KG1 (cell line): ENCODE data around the gene MAP3K8.
A peak's percentile ranks its signal among the peaks of the same experiment; 100 is the strongest.

ENCODE experiments used
- DNase-seq: peaks from one replicate; lab custom pipeline; 2025; lab: John Stamatoyannopoulos, UW

Gene MAP3K8

DNA sequence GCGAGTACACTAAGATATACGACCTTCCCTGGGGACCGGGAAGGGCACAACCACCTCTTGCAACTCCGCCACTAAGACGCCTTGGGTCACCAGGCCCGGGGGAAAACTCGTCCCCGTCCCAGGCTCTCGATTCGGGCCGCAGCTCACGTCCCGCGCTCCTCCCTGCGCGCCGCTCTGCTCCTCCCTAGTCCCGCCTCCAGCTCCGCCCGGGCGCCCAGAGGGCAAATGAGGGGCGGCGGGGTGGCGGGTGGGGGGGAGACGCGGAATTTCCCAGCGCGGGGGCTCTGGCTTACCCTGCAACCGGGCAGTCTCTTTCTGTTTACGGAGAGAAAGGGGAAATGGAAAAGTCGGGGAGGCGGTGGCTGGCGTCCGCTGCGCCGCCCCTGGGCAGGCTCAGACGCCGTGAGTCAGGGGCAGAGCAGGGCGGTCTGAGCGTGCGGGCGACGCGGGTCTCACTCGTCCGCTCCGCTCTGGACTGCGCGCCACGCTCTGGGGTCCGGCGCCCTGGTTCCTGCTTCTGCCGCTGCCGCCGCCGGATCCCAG, at the start of gene MAP3K8:
MAP3K8 (plus strand) TSS at position 455 of the 543 bp plus-strand sequence. CDS start 4,755 bp downstream, outside the sequence.
- DNase-seq = peak; percentile 78

DNA sequence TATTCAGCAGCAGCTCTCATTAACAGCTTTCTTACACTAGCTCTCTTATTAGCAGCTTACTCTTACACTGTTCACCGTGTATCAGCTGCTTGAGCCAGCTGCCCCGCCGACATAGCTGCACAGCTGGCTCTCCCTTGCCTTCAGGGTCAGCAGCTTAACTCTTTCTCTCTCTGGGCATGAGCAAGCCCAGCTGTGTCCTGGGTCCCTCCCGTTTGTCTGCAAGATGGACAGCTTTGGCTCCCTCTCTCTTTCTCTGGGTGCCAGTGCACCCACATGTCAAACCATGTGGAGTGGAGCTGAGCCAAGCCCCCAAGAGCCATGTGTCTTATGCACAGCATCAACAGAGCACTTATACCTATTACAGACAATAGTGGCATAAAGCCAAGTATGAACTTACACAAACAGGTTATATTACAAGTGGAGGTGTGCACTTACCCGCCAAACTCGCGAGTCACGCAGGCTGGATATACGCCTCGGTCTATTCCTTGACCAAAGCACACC, 49.2 kb upstream of the MAP3K8 start:
- no peak for DNase-seq

DNA sequence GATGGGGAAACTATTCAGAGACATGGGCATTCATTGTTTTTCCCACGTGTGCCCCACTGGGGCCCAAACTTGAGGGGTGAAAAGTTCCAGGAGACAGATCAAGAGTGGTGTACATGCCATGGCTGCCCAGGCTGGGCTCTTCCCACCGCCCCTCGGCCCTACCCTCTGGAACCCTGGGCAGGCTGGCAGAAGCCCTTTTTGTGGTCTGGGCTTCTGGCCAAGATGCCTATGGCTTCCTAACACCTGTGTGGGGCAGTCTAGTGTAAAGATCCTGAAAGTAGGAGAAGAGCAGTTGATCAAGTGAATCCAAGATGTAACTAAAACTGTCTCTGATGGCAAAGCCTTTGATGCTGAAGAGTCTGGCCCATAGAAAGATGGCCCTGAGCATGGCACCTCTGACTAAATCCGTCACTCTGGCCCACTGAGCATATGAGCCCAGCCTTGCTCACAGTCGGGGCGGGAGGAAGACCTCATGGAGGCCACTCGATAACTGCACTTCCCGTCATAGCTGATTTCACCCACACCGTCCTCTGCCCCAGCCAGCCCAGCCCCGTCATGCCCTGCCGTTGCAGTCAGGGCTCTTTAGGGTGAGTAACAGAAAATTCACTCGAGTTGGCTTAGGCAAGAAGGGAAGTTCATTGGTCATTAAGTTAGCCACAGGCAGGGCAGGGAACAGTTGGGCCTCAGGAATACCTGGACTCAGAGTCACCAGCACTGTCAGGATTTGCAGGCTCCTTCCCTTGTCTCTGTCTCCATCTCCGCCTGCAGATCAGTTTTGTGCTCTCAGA, 47.0 kb upstream of the MAP3K8 start:
- no peak for DNase-seq

DNA sequence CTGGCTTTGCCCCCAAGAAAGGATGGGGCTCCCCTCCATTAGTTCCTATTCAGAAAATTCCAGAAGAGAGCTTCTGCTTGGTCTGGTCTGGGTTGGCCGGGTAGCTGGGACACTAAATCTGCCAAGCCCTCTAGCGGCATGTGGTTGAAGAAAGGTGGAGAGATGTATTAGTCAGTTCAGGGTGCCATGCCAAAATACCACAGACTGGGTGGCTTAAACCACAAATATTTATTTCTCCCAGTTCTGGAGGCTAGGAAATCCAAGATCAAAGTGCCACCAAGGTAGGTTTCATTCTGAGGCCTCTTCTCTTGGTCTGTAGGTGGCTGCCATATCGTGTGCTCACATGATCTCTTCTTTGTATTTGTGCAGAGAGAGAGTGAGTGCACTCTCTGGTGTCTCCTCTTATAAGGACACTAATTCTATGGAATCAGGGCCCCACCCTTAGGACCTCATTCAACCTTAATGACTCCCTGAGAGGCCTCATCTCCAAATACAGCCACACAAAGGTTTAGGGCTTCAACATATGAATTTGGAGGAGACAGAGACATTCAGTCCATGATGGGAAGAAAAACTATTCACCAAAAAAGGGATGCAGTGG, 46.2 kb upstream of the MAP3K8 start:
- no peak for DNase-seq

DNA sequence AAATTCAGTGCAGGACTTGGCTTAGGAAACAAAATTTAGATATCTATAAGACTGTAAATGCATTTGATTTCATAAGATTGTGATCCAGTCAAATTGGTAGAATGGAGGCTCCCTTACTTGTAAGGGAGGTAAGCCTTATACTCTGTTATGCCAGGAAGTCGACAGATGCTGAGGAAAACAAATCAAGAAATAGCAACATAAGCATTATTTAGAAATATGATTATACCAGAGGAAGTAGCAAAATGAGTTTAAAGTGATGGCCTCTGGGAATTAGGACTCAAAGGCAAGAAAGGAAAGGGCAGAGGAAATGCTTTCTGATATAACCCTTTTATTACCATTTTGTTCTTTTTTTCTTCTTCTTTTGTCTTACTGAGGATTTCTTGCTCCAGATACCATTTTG, 44.4 kb upstream of the MAP3K8 start:
- no peak for DNase-seq

DNA sequence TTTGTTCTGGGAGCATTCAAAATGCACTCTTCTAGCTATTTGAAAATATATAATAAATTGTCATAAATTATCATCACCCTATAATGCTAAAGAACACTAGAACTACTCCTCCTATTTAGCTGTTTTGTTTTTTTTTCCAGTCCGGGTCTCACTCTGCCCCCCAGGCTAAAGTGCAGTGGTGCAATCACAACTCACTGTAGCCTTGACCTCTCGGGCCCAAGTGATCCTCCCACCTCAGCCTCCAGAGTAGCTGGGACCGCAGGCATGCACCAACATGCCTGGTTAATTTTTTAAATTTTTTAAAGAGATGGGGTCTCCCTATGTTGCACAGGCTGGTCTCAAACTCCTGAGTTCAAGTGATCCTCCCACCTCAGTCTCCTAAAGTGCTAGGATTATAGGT, 43.8 kb upstream of the MAP3K8 start:
- no peak for DNase-seq

DNA sequence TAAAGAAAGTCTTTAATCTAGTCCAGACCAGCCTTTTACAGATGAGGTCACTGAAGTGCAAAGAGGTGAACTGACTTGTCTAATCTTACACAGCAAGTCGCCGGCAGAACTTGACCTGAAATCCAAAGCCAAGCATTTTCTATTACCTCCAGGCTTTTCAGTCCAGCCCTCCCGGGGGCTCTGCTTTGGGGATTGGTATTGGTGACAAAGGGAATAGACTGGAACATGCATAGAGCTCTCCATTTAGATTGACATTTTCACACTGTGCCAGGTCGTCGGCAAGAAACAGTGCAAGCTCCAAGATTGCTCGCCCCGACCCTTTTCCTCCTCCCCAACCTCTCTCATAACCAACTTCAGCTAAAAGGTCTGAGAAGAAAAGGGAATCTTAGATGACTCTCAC, 42.7 kb upstream of the MAP3K8 start:
- DNase-seq = no peak

DNA sequence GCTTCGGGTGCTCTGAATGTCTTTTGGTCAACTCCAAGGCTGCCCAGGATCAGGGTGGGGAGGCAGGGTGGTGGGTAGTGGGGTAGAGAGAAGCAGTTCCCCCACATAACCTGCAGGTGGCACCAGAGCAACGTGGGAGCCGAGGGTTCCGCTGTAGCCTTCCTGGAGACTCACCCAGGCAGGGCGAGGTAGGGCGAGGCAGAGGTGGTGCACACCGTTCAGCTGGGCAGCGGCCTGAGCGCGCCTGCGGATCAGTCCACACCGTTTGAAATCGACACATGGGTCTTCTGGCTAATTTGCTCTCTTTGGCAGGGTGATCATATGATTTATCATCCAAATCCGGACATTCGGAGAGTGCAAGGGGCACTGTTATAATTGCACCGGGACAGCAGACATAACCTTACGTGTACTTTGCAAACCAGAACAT, 41.4 kb upstream of the MAP3K8 start:
- peak; percentile 62 for DNase-seq

DNA sequence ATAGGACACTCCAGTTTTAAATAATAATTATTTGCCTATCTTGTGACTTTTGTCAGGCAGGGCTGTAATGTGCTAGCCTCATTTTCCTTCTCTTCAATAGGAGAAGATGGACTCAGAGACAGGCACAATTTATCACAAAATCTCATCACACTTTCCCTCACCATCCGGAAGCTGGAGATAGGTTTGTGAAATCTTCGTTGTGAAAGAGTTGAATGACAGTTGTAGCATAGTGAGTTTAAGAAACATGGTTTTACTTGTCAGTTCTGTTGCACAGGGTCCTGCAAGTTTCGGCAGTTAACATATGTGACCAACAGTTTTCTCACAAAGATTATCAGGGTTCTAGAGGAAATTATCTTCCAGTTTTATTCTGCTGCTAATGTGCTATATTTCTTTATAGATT, 37.7 kb upstream of the MAP3K8 start:
- DNase-seq = no peak

DNA sequence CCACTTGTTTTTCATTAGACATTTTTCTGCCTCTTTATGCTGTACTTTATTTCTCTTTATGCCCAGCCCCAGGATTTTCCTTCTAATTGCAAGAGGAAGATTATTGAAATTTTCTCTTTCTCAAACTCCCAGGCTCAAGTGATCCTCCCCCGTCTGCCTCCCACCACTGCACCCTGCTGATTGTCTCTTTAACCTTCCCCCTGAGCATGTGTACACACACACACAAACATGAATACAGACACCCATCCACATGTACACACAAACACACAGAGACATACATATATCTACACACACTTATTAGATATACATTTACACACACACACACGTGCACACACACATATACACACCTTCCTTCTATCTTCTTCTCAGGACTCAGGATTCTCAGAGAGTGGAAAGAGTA, 37.3 kb upstream of the MAP3K8 start:
- DNase-seq = peak; percentile 15

DNA sequence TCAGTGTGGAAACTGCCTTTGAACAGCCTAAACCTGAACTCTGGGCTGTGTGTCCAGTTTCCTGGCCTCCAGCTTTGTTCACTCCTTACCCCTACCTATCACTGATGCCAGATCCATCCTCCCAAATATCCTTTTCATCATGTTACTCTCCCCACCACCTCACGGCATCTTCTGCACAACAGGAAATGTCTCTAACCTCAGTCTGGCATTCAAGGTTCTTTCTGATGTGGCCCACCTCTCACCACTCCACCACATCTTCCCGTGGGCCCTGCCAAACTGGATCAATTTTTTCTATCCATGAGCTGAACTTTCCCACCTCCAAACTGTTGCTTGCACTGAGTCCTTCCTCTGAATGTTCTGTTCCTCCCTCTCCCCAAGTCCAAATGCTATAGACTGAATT, 35.8 kb upstream of the MAP3K8 start:
- no peak for DNase-seq

DNA sequence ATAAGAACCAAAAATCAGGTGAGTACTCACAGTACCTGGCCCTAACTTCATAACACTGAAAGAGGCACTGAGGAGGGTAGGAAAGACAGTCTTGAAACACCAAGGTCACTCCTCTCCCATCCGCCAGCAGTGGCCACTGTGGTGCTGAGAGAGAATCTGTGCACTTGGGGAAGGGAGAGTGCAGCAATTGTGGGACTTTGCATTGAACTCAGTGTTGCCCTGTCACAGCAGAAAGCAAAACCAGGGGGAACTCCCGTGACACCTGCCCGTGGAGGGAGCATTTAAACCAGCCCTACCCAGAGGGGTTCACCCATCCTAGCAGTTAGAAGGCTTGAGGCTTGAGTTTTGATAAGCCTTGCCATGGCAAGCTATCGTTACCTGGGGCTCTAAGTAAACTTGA, 35.2 kb upstream of the MAP3K8 start:
- no peak for DNase-seq

DNA sequence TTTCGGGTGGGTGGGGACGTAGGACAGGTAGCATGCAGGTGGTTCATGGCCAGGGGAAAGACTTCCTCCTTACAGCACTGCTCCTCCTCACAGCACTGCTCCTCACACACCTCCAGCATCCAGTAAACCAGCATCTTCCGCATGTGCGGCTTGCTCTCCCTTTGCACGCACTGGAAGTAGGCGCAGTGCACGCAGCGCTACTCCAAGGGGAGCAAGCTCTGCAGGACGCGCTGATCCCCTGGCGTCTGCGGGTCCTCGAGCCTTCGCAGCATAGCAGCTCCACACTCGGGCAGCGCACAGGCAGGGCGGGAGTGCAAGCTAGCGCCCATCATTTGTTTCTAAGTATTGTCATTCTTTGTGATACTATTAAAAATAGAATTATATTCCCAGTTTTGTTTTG, 30.5 kb upstream of the MAP3K8 start:
- DNase-seq = no peak

DNA sequence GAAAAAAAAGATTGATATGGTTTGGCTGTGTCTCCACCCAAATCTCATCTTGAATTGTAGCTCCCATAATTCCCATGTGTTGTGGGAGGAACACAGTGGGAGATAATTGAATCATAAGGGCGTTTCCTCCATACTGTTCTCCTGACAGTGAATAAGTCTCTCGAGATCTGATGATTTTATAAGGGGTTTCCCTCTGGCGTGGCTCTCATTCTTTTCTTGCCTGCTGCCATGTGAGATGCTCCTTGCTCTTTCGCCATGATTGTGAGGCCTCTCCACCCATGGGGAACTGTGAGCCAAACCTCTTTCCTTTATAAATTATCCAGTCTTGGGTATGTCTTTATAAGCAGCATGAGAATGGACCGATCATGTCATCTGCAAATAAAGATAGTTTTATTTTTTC, 29.4 kb upstream of the MAP3K8 start:
- DNase-seq = no peak

DNA sequence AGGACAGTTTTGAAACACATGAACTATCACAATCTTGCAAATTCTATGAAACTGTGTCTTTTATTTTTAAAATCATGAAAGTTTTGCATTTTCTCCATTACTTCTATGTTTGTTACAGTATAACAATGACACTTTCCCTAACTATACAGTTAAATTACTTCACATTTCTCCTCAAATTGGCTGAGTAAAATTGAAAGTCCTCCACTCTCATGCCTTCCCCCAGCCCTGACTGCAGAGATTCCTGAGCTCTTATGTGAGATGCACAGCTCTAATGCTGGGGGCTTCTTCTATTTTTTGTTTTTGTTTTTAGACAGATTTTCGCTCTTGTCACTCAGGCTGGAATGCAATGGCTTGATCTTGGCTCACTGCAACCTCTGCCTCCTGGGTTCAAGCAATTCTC, 22.7 kb upstream of the MAP3K8 start:
- DNase-seq = no peak

DNA sequence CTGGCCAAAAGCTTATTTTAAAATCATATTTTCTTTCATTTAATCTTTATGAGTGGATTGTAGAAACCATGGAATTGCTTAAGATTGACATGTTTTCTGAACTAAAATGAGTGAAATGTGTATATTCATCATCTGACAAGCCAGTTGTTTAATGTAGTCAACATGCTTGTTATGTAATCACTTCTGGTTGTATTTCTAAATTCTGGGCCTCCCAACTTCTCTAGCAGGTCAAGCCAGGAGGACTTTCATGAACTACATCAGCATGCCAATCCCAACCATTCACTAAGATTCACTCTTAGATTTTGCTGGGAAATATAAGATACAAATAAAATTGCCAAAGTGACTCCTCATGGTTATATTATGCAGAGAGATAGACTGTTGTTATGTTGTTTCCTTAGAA, 21.1 kb upstream of the MAP3K8 start:
- no peak for DNase-seq

DNA sequence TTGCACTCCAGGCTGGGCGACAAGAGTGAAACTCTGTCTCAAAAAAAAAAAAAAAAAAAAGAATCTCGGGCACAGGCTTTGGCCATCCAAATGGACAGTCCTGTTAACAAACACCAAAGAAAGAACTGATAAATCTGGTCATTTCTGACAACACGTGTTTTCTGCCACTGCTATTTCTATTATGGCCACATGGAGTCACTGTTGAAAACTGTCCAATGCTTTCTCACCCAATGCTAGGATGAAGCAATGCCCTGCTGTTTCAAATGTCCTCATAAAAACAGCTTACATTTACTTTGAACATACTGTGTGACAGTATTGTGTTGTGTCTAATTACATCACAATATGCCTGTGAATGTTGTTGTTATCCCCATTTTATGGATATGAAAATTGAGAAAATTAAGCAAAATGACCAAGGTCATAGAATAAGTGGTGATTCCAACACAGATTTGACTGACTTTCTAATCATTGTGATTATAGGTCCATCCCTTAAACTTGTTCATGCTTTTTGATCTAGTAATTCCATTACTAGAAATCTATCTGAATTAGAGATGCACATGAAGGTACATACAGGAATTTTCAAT, 19.9 kb upstream of the MAP3K8 start:
- peak; percentile 35 for DNase-seq

DNA sequence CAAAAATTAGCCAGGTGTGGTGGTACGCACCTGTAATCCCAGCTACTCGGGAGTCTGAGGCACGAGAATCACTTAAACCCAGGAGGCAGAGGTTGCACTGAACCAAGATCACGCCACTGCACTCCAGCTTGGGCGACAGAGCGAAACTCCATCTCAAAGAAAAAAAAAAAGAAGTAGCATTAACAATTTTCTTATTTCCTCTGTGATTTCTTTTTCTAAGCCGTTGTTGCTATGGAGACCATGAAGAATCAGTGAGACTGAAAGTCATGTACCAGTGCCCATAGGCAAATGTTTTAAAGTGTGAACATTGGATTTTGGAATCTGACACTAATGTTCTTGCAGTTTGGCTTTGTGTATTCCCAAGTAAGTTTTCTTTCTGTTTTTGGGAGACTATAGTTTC, 18.4 kb upstream of the MAP3K8 start:
- DNase-seq = no peak

DNA sequence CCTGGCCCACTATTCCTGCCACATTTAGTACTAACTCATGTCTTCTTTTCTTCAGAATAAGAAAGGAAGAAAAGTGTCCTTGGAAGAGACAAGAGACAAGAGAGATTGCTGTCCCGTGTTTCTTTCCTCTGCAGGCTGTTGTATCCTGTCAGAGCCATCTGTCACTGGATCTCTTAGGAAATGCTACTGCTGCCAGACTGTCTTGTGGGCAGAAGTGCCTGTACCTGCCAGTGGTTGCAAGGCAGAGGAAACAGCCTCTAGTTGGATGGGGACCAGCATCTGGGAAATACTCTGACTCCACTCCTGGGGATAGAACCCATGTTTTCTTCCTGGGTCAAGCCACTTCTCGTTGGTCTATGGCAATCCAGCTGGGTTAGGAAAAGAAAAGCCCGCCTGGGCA, 16.7 kb upstream of the MAP3K8 start:
- no peak for DNase-seq

DNA sequence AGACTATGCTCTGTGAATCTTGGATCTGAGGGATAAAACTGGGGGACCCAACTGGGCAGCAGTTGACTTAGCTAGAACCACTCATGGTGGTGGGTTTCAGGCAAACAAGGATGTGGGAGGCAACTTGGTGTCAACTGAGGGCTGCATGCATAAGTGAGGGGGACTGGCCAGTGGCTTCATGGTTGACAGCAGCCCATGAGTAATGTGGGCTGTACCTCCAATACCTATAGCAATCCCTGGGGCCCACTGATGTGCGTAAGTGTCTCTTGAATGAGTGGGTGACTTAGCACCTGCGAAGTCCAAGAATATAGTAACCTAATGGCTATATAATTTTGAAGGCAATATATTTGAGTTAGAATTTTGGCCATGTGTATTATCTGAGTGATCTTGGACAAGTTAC, 13.7 kb upstream of the MAP3K8 start:
- DNase-seq = no peak

DNA sequence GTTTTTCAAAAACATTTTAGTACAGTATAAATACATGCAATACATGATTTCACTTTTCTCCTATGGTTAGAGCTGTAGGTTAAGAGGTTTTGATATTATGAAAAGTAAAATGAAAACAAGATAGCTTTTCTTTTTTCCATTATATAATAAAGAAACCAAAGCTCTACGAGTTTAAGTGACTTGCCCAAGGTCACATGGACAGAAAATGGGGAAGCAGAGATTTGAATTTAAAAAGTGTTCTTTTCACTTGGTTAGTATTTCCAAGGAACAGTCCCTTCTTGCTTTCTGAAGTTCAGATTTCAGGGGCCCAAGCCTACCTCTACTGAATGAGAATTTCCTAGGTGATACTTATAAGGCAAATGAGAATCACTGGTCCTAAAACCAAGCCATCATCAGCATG, 13.2 kb upstream of the MAP3K8 start:
- no peak for DNase-seq

DNA sequence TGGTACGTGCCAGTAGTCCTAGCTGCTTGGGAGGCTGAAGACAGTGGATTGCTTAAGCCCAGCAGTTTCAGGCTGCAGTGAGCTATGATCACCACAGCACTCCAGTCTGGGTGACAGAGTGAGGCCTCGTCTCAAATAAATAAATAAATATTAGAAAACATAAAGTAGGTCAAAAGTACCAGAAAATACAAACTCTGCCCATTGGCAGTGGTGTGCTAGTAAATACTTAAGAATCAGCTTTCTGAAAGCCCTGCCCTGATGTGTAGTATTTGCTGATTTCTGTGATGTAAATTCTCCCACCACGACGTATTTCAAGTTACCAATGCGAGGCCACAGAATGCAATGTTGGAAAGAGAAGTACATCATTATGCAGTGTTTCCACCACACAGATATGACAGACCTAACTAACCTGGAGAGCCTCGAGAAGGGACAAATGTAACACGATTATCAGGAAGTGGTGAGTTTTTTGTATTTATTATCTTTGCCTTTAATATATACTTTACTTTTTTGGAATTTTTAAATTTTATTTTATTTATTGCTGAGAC, 11.8 kb upstream of the MAP3K8 start:
- no peak for DNase-seq
